Retinal pigment epithelial cell (primary cell): ENCODE data around the gene PEX5L.

ENCODE experiments used
- DNase-seq: peaks from one replicate; pipeline ENCODE4 v3.0.0-alpha.2; 2010; ENCODE audit warnings: low read depth
- H3K4me3 ChIP-seq: 2 replicates; pipeline ENCODE4 v1.5.1; 2011; ENCODE audit warnings: mild to moderate bottlenecking, low read length, control low read depth, moderate library complexity
- CTCF ChIP-seq: conservative IDR thresholded peaks from 2 replicates; pipeline ENCODE4 v1.5.1; 2011; ENCODE audit warnings: low read depth, low read length, control low read depth, inconsistent platforms

Gene PEX5L

GRCh38 chr3:179745716-179746115 is 291.0 kb downstream of the PEX5L start:
- no peak for DNase-seq
- H3K4me3 ChIP-seq: no peak overlapping the region
- TF ChIP-seq CTCF: no peak

GRCh38 chr3:179745079-179745478 is 291.7 kb downstream of the PEX5L start:
- TF ChIP-seq CTCF: no peak
- H3K4me3 ChIP-seq: no peak overlapping the region
- DNase-seq: no peak
